COLO668 (cell line): Measurements from ENCODE around the gene PARD6B.
"Not testable (repeated sequence)": the region's sequence is repeated elsewhere in the genome, so short reads cannot be mapped to it uniquely, and the experiment has no call there.

Experiments used
- DNase-seq: peaks from one replicate; lab custom pipeline; 2025; ENCODE audit not compliant: unreplicated experiment; lab: John Stamatoyannopoulos, UW

Gene PARD6B

GRCh38 chr20:50772420-50773185 lies 41.2 kb downstream of the PARD6B start:
- no peak for DNase-seq

- DNase-seq, result no peak
These were observed 43.1 kb downstream of the PARD6B start for GRCh38 chr20:50774515-50774914.

- no peak for DNase-seq
These were observed 44.9 kb downstream of the PARD6B start for GRCh38 chr20:50776122-50776817.

- DNase-seq, result no peak
These were observed 46.0 kb downstream of the PARD6B start for GRCh38 chr20:50777373-50777772.

GRCh38 chr20:50778994-50779393 lies 47.6 kb downstream of the PARD6B start:
- not testable (repeated sequence) for DNase-seq

GRCh38 chr20:50783390-50783789 lies 52.0 kb downstream of the PARD6B start:
- DNase-seq, result no peak

GRCh38 chr20:50783903-50784302 lies 52.5 kb downstream of the PARD6B start:
- no peak for DNase-seq

- DNase-seq, result no peak
These were observed 53.1 kb downstream of the PARD6B start for GRCh38 chr20:50784464-50784863.

GRCh38 chr20:50786703-50787102 lies 55.3 kb downstream of the PARD6B start:
- no peak for DNase-seq

GRCh38 chr20:50787181-50787580 lies 55.8 kb downstream of the PARD6B start:
- DNase-seq, result no peak

GRCh38 chr20:50788045-50788991 lies 56.9 kb downstream of the PARD6B start:
- DNase-seq, result no peak

GRCh38 chr20:50789968-50790650 lies 58.7 kb downstream of the PARD6B start:
- DNase-seq, result no peak

GRCh38 chr20:50790651-50791277 lies 59.4 kb downstream of the PARD6B start:
- DNase-seq, result peak; percentile 88

- no peak for DNase-seq
These were observed 61.6 kb downstream of the PARD6B start for GRCh38 chr20:50792708-50793574.

GRCh38 chr20:50793575-50794016 lies 62.2 kb downstream of the PARD6B start:
- peak; percentile 20 for DNase-seq

- no peak for DNase-seq
These were observed 62.9 kb downstream of the PARD6B start for GRCh38 chr20:50794181-50794845.

- peak; percentile 85 for DNase-seq
These were observed 63.7 kb downstream of the PARD6B start, which contains the start of gene BCAS4 for GRCh38 chr20:50794846-50795634. TSS of gene BCAS4 (plus strand) at chr20:50795061. CDS start at chr20:50795084, 23 bp downstream.

- no peak for DNase-seq
These were observed 65.8 kb downstream of the PARD6B start for GRCh38 chr20:50797142-50797541.
